Ovary (tissue), 9 donors: ENCODE measurements around the gene TNIP1. TPM values are rescaled to one million over a fixed set of nuclear protein-coding genes. Genes with fewer than 3 reads are reported as not detected.

Experiments
- DNase-seq, 5 donors: peaks; one replicate each; pipeline ENCODE4 v3.0.0-alpha.2; 2019 to 2020
- H3K27ac ChIP-seq, 2 donors: fragments of 200-600 bp; one replicate each; pipeline versions ENCODE4 v1.5.1 to v1.8.0; 2019 to 2022
- H3K27me3 ChIP-seq: fragments of 200-600 bp; one replicate; pipeline ENCODE4 v1.8.0; 2022
- H3K36me3 ChIP-seq: fragments of 200-600 bp; sonication (generic); one replicate; pipeline ENCODE4 v1.5.1; 2019
- H3K4me1 ChIP-seq: one replicate; pipeline ENCODE4 v1.8.1; 2013; ENCODE audit warnings: mild to moderate bottlenecking, moderate library complexity; ENCODE audit not compliant: insufficient read depth
- H3K4me3 ChIP-seq: fragments of 200-600 bp; sonication (generic); one replicate; pipeline ENCODE4 v1.5.1; 2017
- H3K9me3 ChIP-seq, 2 donors: fragments of 200-600 bp in 1 of 2; sonication (generic) in 1 of 2; one replicate each; pipeline versions ENCODE4 v1.5.1 to v1.8.1; 2013 to 2019; ENCODE audit warnings: mild to moderate bottlenecking in 1 of 2, moderate library complexity in 1 of 2
- EP300 ChIP-seq: sonication (generic); formaldehyde crosslinking; IDR thresholded peaks from one replicate; pipeline ENCODE4 v1.6.1; 2017; ENCODE audit warnings: antibody characterized with exemption
- POLR2A ChIP-seq: fragments of 450-650 bp; IDR thresholded peaks from one replicate; pipeline ENCODE4 v1.6.1; 2017; ENCODE audit warnings: antibody characterized with exemption, mild to moderate bottlenecking, moderate library complexity
- WGBS, 3 donors: extraction: QIAGEN DNeasy Blood & Tissue Kit in 1 of 3; methylation state at CpG; one replicate each; pipeline versions ENCODE4 v1.1.5 to v1.1.7; 2013 to 2017; 5-methylcytosine and 5-hydroxymethylcytosine counted together
- intact Hi-C, 4 donors: fragments of 100-400 bp; cut with DNase I; formaldehyde crosslinking; loops; one replicate each; pipeline versions ENCODE4 v1.11.0 to v1.15.1; 2022 to 2023
- polyA plus RNA-seq, 2 donors: library from polyadenylated mRNA; stranded (reverse); fragments of 200-250 nt in 1 of 2; fragments of 350-450 nt in 1 of 2; fragmentation: Illumina TruSeq in 1 of 2; extraction: RNeasy Lipid Tissue Mini Kit (QIAGEN cat#74804) in 1 of 2; gene quantifications; one replicate each; pipeline ENCODE4 v1.2.3, GENCODE V29; 2013 to 2014
- total RNA-seq, 7 donors: library from RNA; depleted of rRNA in 2 of 7; stranded (reverse); fragments of >200 nt in 2 of 7; fragmentation: NEBNext Ultra II Directional in 3 of 7; extraction: Animal tissue kit (Norgen Biotek cat#: 25700) in 3 of 7; gene quantifications; one replicate each; pipeline versions ENCODE4 v1.1.0 to v1.2.4, GENCODE V29; 2016 to 2023
- TF ChIP-seq, protein P1 (sequence below), 3 donors: fragments of 450-650 bp in 2 of 3; fragments of 200-600 bp in 1 of 3; IDR thresholded peaks; one replicate each; pipeline versions ENCODE4 v1.5.1 to v1.8.0; 2016 to 2022; ENCODE audit warnings: antibody characterized with exemption in 3 of 3, mild to moderate bottlenecking in 1 of 3
- donor health status: DM: no; HTN: no; CAD: no; lungs with moderate emphysema.
- donor health status: DM: no; HTN: no; CAD: no.
- donor health status: Bipolar disorder and iron deficiency.
- donor health status: DM: yes; HTN: yes; CAD: no.
- donor health status: DM: no; HTN: no; CAD: no.
- donor health status: DM: yes; HTN: yes; CAD: no.

TNIP1 gene
- total and polyA plus RNA-seq, 9 donors, result 39.4 to 89.7 (median 60.6) TPM

DNA sequence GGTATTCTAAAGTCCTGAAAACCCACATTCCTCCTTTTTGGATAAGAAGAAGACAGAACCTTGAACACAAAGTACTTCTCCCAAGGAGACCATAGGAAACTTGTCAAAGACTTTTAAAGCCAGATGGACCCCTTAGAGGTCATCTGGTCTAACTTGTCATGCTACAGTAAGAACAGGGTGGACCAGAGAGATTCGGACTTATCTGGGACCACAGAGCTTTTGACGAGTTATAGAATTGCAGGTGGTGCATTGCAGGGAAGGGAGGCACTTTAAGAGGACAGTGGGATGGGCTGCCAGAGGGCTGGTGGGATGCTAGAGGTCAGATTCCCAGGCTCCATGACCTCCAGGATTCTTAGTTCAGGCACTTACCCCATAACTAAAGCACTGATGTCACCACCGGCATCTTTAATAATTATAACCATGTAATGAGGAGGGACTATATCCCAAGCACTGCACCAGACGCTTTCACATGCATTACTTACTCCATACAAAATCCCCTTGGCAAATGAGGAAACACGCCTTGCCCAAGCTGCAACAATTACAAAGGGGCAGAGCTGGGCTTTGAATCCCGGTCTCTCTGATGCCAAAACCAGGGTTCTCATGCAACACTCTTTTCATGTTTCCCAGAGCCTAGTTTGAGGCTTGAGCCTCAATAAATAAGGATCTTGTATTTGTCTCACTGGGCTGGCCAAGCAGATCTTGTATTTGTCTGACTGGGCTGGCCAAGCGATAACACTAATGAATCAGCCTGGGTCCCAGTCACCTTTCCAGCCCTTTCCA is 73.2 kb downstream of the TNIP1 start:
- 70 to 75% (median 73%) methylated on average over 7 of the region's 7 CpGs for WGBS, 3 donors
- no peak for DNase-seq
- H3K9me3 ChIP-seq, result no peaks in the 10 kb centered on the region
- TF ChIP-seq EP300 (no peak), POLR2A (no peak)
- TF ChIP-seq, protein P1, sequence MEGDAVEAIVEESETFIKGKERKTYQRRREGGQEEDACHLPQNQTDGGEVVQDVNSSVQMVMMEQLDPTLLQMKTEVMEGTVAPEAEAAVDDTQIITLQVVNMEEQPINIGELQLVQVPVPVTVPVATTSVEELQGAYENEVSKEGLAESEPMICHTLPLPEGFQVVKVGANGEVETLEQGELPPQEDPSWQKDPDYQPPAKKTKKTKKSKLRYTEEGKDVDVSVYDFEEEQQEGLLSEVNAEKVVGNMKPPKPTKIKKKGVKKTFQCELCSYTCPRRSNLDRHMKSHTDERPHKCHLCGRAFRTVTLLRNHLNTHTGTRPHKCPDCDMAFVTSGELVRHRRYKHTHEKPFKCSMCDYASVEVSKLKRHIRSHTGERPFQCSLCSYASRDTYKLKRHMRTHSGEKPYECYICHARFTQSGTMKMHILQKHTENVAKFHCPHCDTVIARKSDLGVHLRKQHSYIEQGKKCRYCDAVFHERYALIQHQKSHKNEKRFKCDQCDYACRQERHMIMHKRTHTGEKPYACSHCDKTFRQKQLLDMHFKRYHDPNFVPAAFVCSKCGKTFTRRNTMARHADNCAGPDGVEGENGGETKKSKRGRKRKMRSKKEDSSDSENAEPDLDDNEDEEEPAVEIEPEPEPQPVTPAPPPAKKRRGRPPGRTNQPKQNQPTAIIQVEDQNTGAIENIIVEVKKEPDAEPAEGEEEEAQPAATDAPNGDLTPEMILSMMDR (IDR thresholded peaks at IDR 0.05), result no peak
- H3K4me3 ChIP-seq, result no peak overlapping the region
- peaks cover 29% of the 10 kb centered on the region for H3K4me1 ChIP-seq
- H3K27me3 ChIP-seq, result no peaks in the 10 kb centered on the region
- H3K27ac ChIP-seq, result peak overlapping the region; percentile 43 to 84
- intact Hi-C loops, result loop anchor here in 3 of 4 donors (5.0 to 10.0 kb wide), 4 partner anchors 40 to 97 kb away; no protein-coding TSS in a partner anchor
- no peaks in the 10 kb centered on the region for H3K36me3 ChIP-seq

DNA sequence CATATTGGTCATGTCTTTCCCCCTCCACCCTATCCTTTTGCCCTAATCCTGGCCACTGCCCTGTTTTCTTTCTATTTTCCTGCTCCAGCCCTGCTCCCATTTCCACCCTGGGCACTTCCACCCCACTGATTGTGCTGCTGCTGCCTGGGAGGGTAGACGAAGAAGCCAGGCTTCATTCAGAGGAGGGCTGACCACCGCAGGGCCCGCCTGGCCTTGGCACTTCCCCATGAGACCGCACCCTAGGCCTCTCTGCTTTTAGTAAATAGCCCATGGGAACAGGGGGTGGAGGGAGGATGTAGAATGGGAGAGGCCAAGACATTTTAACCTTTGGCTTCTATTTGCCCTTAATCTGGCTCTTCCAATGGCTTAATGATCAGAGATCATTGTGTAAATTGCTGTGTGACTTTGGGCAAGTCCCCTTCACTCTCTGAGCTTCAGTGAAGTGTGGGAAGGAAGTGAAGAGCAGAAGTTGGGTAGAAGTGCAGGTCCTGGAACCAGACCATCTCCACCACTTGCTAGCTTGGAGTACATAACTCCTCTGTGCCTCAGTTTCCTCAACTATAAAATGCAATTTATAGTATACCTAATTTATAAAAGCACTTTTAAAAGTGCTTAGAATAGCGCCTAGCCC is 74.0 kb downstream of the TNIP1 start:
- Histone ChIP-seq H3K4me3 (no peak overlapping the region), H3K9me3 (no peaks in the 10 kb centered on the region), H3K4me1 (peaks cover 29% of the 10 kb centered on the region), H3K36me3 (no peaks in the 10 kb centered on the region), H3K27ac (peak overlapping the region; percentile 84 to 88), H3K27me3 (no peaks in the 10 kb centered on the region)
- 30 to 40% (median 33%) methylated on average over 5 of the region's 5 CpGs for WGBS, 3 donors
- intact Hi-C loops, result loop anchor here in 3 of 4 donors (5.0 to 10.0 kb wide), 4 partner anchors 40 to 98 kb away; no protein-coding TSS in a partner anchor
- TF ChIP-seq EP300, result no peak
- TF ChIP-seq POLR2A, result no peak
- DNase-seq, result peak; percentile 49 to 70 (median 58)

DNA sequence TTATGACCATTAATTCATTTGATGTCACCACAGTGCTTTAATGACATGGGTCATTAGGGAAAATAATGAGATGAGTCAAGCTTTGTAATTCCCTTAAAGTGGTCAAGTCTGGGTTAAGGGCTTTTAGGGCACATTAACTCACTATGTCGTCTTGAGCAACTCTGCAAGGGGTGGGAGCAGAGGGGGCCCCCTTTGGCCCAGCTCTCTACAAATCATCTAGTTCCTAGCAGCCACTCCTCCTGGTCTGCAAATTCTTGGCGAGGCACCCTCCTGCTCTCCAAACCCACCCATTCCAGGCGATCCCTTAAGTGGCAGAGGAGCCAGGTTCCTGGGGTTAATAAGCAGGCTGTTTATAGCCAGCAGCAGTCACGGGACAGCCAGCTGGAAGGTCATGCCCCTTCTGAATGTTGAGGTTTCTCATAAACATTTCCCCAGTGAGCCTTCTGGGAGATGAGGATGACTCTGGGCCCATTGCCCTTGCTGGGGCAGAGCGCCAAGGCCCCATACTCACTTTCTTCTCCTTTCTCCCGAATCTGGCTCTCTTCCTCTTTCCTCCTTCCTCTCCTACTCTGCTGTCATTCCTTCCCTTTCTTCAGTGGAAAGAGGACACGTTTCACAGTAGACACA is 74.8 kb downstream of the TNIP1 start:
- intact Hi-C loops, result loop anchor here in 3 of 4 donors (5.0 to 10.0 kb wide), 4 partner anchors 41 to 99 kb away; no protein-coding TSS in a partner anchor
- 3 to 5% (median 3%) methylated on average over 7 of the region's 7 CpGs for WGBS, 3 donors

DNA sequence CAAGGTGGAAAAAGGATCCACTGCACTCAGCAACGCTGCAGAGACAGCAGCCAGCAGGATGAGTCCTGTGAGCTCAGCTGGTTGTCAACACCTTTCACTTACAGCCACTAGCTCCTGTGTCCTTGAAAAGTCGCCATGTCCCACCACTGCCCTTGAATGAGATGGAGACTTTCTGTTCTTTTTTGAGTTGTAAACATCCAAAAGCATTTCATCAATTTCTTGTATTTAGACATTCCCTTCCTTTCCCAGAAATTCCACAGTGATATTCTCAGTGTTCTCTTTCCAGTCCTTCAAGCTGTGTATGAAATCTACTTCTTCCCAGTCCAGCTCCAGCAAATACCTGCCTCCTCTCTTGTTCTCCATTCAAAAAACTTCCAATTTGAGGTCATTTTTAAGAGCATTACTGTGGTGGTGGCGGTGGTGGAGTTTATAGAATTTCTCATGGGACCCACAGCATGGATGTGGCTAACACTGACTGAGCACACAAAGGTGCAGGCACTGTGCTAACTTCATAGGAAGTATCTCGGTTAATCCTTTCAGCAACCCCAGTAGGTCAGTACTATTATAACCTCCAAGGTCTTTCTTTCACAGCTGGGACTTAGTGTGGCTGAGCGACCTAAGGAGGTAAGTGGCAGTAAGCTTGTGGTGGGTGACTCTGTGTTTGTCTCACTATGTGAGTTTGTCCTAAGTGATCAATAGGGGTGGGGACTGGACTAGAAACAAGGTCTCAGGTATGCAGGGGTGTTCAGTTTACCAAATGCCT is 75.5 kb downstream of the TNIP1 start:
- Histone ChIP-seq H3K27me3 (no peaks in the 10 kb centered on the region), H3K4me1 (peaks cover 29% of the 10 kb centered on the region), H3K27ac (peak overlapping the region; percentile 84 to 88), H3K9me3 (no peaks in the 10 kb centered on the region), H3K4me3 (no peak overlapping the region), H3K36me3 (no peaks in the 10 kb centered on the region)
- peak in 4 of 5 donors; percentile 54 to 85 (median 74) for DNase-seq
- intact Hi-C loops, result loop anchor here in 3 of 4 donors (5.0 to 10.0 kb wide), 4 partner anchors 42 to 99 kb away; no protein-coding TSS in a partner anchor
- 7 to 15% (median 11%) methylated on average over 5 of the region's 5 CpGs for WGBS, 3 donors
- TF ChIP-seq, protein P1 (IDR thresholded peaks at IDR 0.05), result no peak
- TF ChIP-seq EP300 (peak; percentile 85), POLR2A (no peak)

More for the DNA sequence above, 74.8 kb downstream of the TNIP1 start:
- Histone ChIP-seq H3K27me3 (no peaks in the 10 kb centered on the region), H3K36me3 (no peaks in the 10 kb centered on the region), H3K27ac (peak overlapping the region; percentile 84 to 88), H3K4me3 (no peak overlapping the region), H3K9me3 (no peaks in the 10 kb centered on the region), H3K4me1 (peaks cover 29% of the 10 kb centered on the region)
- peak; percentile 87 to 95 (median 91) for DNase-seq
- TF ChIP-seq EP300, result peak; percentile 86
- TF ChIP-seq, protein P1 (IDR thresholded peaks at IDR 0.05), result no peak
- TF ChIP-seq POLR2A, result no peak
